Calu3 (cell line): ENCODE data around the gene NEMP2. TPM values are rescaled to one million over a fixed set of nuclear protein-coding genes. Genes with fewer than 3 reads are reported as not detected.

Experiments
- BruUV-seq: library from RNA; stranded (reverse); fragments of 400-500 nt; replicated peaks from 2 replicates; lab custom pipeline; 2021; lab: Mats Ljungman, UMichigan
- CTCF ChIA-PET: fragments of 300-600 bp; sonication (Branson Sonifier 250); formaldehyde crosslinking; loops from one replicate; lab custom pipeline; 2022; ENCODE audit warnings: antibody characterized with exemption; lab: Charles Lee
- DNase-seq: peaks from one replicate; pipeline ENCODE4 v3.0.0; 2022
- H3K27ac Mint-ChIP-seq: one replicate; pipeline ENCODE4 v1.8.0; 2022; ENCODE audit warnings: mixed read lengths; ENCODE audit not compliant: unreplicated experiment
- H3K27me3 Mint-ChIP-seq: one replicate; pipeline ENCODE4 v1.8.0; 2022; ENCODE audit warnings: mixed read lengths; ENCODE audit not compliant: unreplicated experiment
- H3K36me3 Mint-ChIP-seq: one replicate; pipeline ENCODE4 v1.8.0; 2022; ENCODE audit warnings: mild to moderate bottlenecking, moderate library complexity, mixed read lengths; ENCODE audit not compliant: insufficient read depth, unreplicated experiment
- H3K4me1 Mint-ChIP-seq: one replicate; pipeline ENCODE4 v1.8.0; 2022; ENCODE audit warnings: mild to moderate bottlenecking, low read depth, mixed read lengths; ENCODE audit not compliant: unreplicated experiment
- H3K4me3 Mint-ChIP-seq: one replicate; pipeline ENCODE4 v1.8.0; 2022; ENCODE audit warnings: mild to moderate bottlenecking, low read depth, moderate library complexity, mixed read lengths; ENCODE audit not compliant: unreplicated experiment
- H3K9me3 Mint-ChIP-seq: one replicate; pipeline ENCODE4 v1.8.0; 2022; ENCODE audit warnings: low read depth, mixed read lengths; ENCODE audit not compliant: unreplicated experiment
- CTCF ChIP-seq: fragments of 200-600 bp; IDR thresholded peaks from one replicate; pipeline ENCODE4 v1.8.0; 2022; ENCODE audit warnings: antibody characterized with exemption; ENCODE audit not compliant: unreplicated experiment
- intact Hi-C: fragments of 100-400 bp; cut with micrococcal nuclease; formaldehyde crosslinking; loops from one replicate; pipeline ENCODE4 v1.10.0; 2022; ENCODE audit not compliant: unreplicated experiment
- total RNA-seq: library from RNA; stranded (reverse); gene quantifications from 2 replicates; pipeline ENCODE4 v1.2.3, GENCODE V29; 2022

Gene NEMP2
- total RNA-seq, 1 experiment from 2014 or later: 10.2 TPM

GRCh38 chr2:190576573-190576972 is 42.1 kb upstream of the NEMP2 start:
- no peak for DNase-seq
- Mint-ChIP-seq H3K36me3 (no peaks in the 10 kb centered on the region), H3K27ac (no peak overlapping the region), H3K9me3 (no peaks in the 10 kb centered on the region), H3K4me1 (peaks cover 46% of the 10 kb centered on the region), H3K27me3 (no peaks in the 10 kb centered on the region), H3K4me3 (no peak overlapping the region)
- intact Hi-C loops: no loop called here
- no peak for TF ChIP-seq CTCF
- CTCF ChIA-PET: interaction anchor here (0.6 to 0.7 kb wide), 2 partner anchors 10 to 67 kb away, joined by 4 read pairs; no protein-coding TSS in a partner anchor
- no TSS peak for BruUV-seq

DNA sequence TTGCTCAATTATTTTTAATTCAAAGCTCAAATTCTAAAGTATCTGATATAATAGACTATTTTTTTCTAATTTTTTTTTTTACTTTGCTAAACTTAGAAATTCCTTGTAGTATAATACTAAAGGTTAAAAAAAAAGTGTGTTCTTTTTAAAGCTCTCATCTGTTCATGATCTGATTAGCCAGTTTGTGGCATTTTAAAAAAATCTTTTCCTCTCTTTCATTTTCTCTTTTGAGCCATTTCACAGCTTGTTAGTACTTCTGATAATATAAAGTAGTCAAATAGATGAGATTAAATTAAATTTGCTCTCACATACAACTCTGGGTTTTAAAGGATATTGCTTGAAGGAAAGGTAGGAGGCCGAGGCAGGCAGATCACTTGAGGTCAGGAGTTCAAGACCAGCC is 40.7 kb upstream of the NEMP2 start:
- H3K36me3 Mint-ChIP-seq: no peaks in the 10 kb centered on the region
- no peak for TF ChIP-seq CTCF
- no peak overlapping the region for H3K27ac Mint-ChIP-seq
- DNase-seq: no peak
- CTCF ChIA-PET: no interaction called here
- H3K4me3 Mint-ChIP-seq: no peak overlapping the region
- intact Hi-C loops: no loop called here
- BruUV-seq: no TSS peak
- no peaks in the 10 kb centered on the region for H3K27me3 Mint-ChIP-seq
- no peaks in the 10 kb centered on the region for H3K9me3 Mint-ChIP-seq
- peaks cover 48% of the 10 kb centered on the region for H3K4me1 Mint-ChIP-seq

- CTCF ChIA-PET: interaction anchor here (0.7 kb wide), 1 partner anchor 141 kb away, joined by 4 read pairs; no protein-coding TSS in a partner anchor
- Mint-ChIP-seq H3K36me3 (no peaks in the 10 kb centered on the region), H3K9me3 (no peaks in the 10 kb centered on the region), H3K27ac (no peak overlapping the region), H3K27me3 (no peaks in the 10 kb centered on the region), H3K4me3 (no peak overlapping the region), H3K4me1 (peaks cover 37% of the 10 kb centered on the region)
- intact Hi-C loops: loop anchor here (5.0 kb wide), 1 partner anchor 37 kb away; no protein-coding TSS in a partner anchor
- no TSS peak for BruUV-seq
- no peak for TF ChIP-seq CTCF
- no peak for DNase-seq
These were observed 39.6 kb upstream of the NEMP2 start for GRCh38 chr2:190574169-190574568.

GRCh38 chr2:190572246-190572645 is 37.7 kb upstream of the NEMP2 start:
- no peak overlapping the region for H3K4me3 Mint-ChIP-seq
- no TSS peak for BruUV-seq
- intact Hi-C loops: loop anchor here (5.0 kb wide), 1 partner anchor 35 kb away; no protein-coding TSS in a partner anchor

More at GRCh38 chr2:190572246-190572645, 37.7 kb upstream of the NEMP2 start:
- CTCF ChIA-PET: interaction anchor here (0.6 kb wide), 1 partner anchor 489 kb away, joined by 3 read pairs; no protein-coding TSS in a partner anchor
- Mint-ChIP-seq H3K4me1 (peaks cover 23% of the 10 kb centered on the region), H3K36me3 (no peaks in the 10 kb centered on the region), H3K27me3 (no peaks in the 10 kb centered on the region), H3K9me3 (peaks cover 5% of the 10 kb centered on the region), H3K27ac (no peak overlapping the region)
- DNase-seq: no peak
- no peak for TF ChIP-seq CTCF
